ENCODE measurements around the gene LGALS3BP. TPM values are rescaled to one million over a fixed set of nuclear protein-coding genes. Genes with fewer than 3 reads are reported as not detected.

LGALS3BP gene
- total RNA-seq, 2 experiments from 2014 or later: 0.88 to 1.7 TPM

DNA sequence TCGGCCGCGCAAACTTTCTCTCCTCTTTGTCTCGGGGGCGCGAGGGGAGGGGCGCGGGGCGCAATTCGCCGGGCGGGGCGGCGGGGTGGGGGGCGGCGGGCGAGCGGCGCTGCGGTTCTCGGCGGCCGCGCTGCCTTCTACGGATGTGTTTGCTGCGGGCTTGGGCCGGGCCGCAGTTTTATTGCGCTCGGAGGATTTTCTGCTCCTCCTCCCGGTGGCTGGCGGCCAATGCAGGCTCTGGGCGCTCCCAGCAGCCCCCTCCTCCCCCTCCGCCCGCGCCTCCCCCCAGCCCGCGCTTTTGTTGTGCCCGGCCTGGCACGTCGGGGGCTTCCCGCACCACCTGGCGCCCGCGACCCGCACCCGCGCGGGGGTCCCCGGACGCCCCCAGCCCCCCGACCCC is 54.5 kb downstream of the LGALS3BP start, which contains the start of gene TIMP2:
Gene TIMP2, minus strand, starts transcription at position 154 of the 400 bp plus-strand sequence. CDS start 299 bp downstream, outside the sequence.
- no peaks in the 10 kb centered on the region for H3K9me3 ChIP-seq (ENCODE audit: low read length)
- POLR2A ChIA-PET: no interaction called here
- H4K20me1 ChIP-seq (ENCODE audit: insufficient read depth, low read length): no peaks in the 10 kb centered on the region
- H3K79me2 ChIP-seq (ENCODE audit: insufficient read depth, low read depth, low read length): no peaks in the 10 kb centered on the region
- peak within 1 kb of the TSS; percentile 27; the same call in 1 of the 2 replicates for H3K4me2 ChIP-seq (ENCODE audit: low read length)
- peaks cover 9% of the 10 kb centered on the region for H3K4me1 ChIP-seq (ENCODE audit: insufficient read depth, low read length, poor library complexity, severe bottlenecking)
- no peak within 1 kb of the TSS for H2AFZ ChIP-seq (ENCODE audit: low read length)
- no peaks in the 10 kb centered on the region for H3K9me2 ChIP-seq (ENCODE audit: insufficient read depth, low read length)
- intact Hi-C loops (cut with micrococcal nuclease; ENCODE audit: unreplicated experiment): no loop called here
- no peak within 1 kb of the TSS for H3K27ac ChIP-seq (ENCODE audit: low read depth, low read length, poor library complexity, severe bottlenecking)
- no peaks in the 10 kb centered on the region for H3K36me3 ChIP-seq (ENCODE audit: insufficient read depth, low read length)
- CTCF ChIA-PET (ENCODE audit: unreplicated experiment): no interaction called here
- TF ChIP-seq, protein P1, sequence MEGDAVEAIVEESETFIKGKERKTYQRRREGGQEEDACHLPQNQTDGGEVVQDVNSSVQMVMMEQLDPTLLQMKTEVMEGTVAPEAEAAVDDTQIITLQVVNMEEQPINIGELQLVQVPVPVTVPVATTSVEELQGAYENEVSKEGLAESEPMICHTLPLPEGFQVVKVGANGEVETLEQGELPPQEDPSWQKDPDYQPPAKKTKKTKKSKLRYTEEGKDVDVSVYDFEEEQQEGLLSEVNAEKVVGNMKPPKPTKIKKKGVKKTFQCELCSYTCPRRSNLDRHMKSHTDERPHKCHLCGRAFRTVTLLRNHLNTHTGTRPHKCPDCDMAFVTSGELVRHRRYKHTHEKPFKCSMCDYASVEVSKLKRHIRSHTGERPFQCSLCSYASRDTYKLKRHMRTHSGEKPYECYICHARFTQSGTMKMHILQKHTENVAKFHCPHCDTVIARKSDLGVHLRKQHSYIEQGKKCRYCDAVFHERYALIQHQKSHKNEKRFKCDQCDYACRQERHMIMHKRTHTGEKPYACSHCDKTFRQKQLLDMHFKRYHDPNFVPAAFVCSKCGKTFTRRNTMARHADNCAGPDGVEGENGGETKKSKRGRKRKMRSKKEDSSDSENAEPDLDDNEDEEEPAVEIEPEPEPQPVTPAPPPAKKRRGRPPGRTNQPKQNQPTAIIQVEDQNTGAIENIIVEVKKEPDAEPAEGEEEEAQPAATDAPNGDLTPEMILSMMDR (conservative IDR thresholded peaks at IDR 0.05; ENCODE audit: low read length): no peak
- no peak for TF ChIP-seq EZH2phosphoT487 (IDR thresholded peaks at IDR 0.05; ENCODE audit: borderline replicate concordance, low read depth, low read length)
- no peak within 1 kb of the TSS for H3K4me3 ChIP-seq (ENCODE audit: low read depth, low read length, poor library complexity, severe bottlenecking)
- BruUV-seq (replicated peaks): no TSS peak
- DNase-seq (ENCODE audit: low spot score): peak; percentile 52

GRCh38 chr17:78924481-78925151 is 55.1 kb downstream of the LGALS3BP start:
- H3K36me3 ChIP-seq (ENCODE audit: insufficient read depth, low read length): no peaks in the 10 kb centered on the region
- no peak overlapping the region for H2AFZ ChIP-seq (ENCODE audit: low read length)
- peak; percentile 61; the same call in 1 of the 2 replicates for TF ChIP-seq EZH2phosphoT487 (IDR thresholded peaks at IDR 0.05; ENCODE audit: borderline replicate concordance, low read depth, low read length)
- TF ChIP-seq, protein P1 (conservative IDR thresholded peaks at IDR 0.05; ENCODE audit: low read length): no peak
- DNase-seq (ENCODE audit: low spot score): no peak
- BruUV-seq (replicated peaks): no TSS peak
- POLR2A ChIA-PET: interaction anchor here (0.6 kb wide), 1 partner anchor 374 kb away, joined by 3 read pairs; no protein-coding TSS in a partner anchor
- H4K20me1 ChIP-seq (ENCODE audit: insufficient read depth, low read length): no peaks in the 10 kb centered on the region
- H3K4me1 ChIP-seq (ENCODE audit: insufficient read depth, low read length, poor library complexity, severe bottlenecking): peaks cover 9% of the 10 kb centered on the region
- no peaks in the 10 kb centered on the region for H3K79me2 ChIP-seq (ENCODE audit: insufficient read depth, low read depth, low read length)
- H3K9me3 ChIP-seq (ENCODE audit: low read length): no peaks in the 10 kb centered on the region
- CTCF ChIA-PET (ENCODE audit: unreplicated experiment): no interaction called here
- H3K9me2 ChIP-seq (ENCODE audit: insufficient read depth, low read length): no peaks in the 10 kb centered on the region
- H3K27ac ChIP-seq (ENCODE audit: low read depth, low read length, poor library complexity, severe bottlenecking): no peak overlapping the region
- intact Hi-C loops (cut with micrococcal nuclease; ENCODE audit: unreplicated experiment): no loop called here
- peak overlapping the region; percentile 27; the same call in 1 of the 2 replicates for H3K4me2 ChIP-seq (ENCODE audit: low read length)
- no peak overlapping the region for H3K4me3 ChIP-seq (ENCODE audit: low read depth, low read length, poor library complexity, severe bottlenecking)

All from OCI-LY7 (cell line).